Trophoblast cell (in vitro differentiated cells and primary cell): ENCODE results near the gene KCTD17.

Experiments used
- DNase-seq, 2 donors: peaks; one replicate each; pipeline ENCODE4 v3.0.0-alpha.2; 2016
- H2AFZ ChIP-seq: 2 replicates; pipeline ENCODE4 v1.6.1; 2013; ENCODE audit warnings: low read length, moderate library complexity, mild to moderate bottlenecking; ENCODE audit not compliant: insufficient read depth, poor library complexity
- H2AK5ac ChIP-seq: 2 replicates; pipeline ENCODE4 v1.6.1; 2013; ENCODE audit warnings: mild to moderate bottlenecking, low read length
- H2BK120ac ChIP-seq: 2 replicates; pipeline ENCODE4 v1.6.1; 2013; ENCODE audit warnings: low read length, mild to moderate bottlenecking, moderate library complexity; ENCODE audit not compliant: insufficient read depth, poor library complexity
- H2BK12ac ChIP-seq: 2 replicates; pipeline ENCODE4 v1.6.1; 2013; ENCODE audit warnings: mild to moderate bottlenecking, low read length, moderate library complexity
- H2BK5ac ChIP-seq: 2 replicates; pipeline ENCODE4 v1.6.1; 2013; ENCODE audit warnings: low read length, low read depth, moderate library complexity, mild to moderate bottlenecking; ENCODE audit not compliant: poor library complexity
- H3K14ac ChIP-seq: 2 replicates; pipeline ENCODE4 v1.6.1; 2013; ENCODE audit warnings: mild to moderate bottlenecking, low read length
- H3K18ac ChIP-seq: 2 replicates; pipeline ENCODE4 v1.6.1; 2013; ENCODE audit warnings: mild to moderate bottlenecking, low read length
- H3K23ac ChIP-seq: 2 replicates; pipeline ENCODE4 v1.6.1; 2013; ENCODE audit warnings: low read length
- H3K27ac ChIP-seq: 2 replicates; pipeline ENCODE4 v1.5.1; 2013; ENCODE audit warnings: low read depth, mild to moderate bottlenecking, inconsistent platforms, low read length, moderate library complexity
- H3K27me3 ChIP-seq: 2 replicates; pipeline ENCODE4 v1.6.1; 2013; ENCODE audit warnings: inconsistent platforms, mild to moderate bottlenecking, low read length, moderate library complexity; ENCODE audit not compliant: insufficient read depth
- H3K36me3 ChIP-seq, 2 experiments: 1 replicate in 1 of 2; 2 replicates in 1 of 2; pipeline ENCODE4 v1.6.1; 2013; ENCODE audit warnings: low read length in 2 of 2, mild to moderate bottlenecking in 2 of 2, moderate library complexity in 1 of 2; ENCODE audit not compliant: insufficient read depth in 2 of 2, control insufficient read depth in 1 of 2
- H3K4ac ChIP-seq: 2 replicates; pipeline ENCODE4 v1.6.1; 2013; ENCODE audit warnings: low read depth, mild to moderate bottlenecking, low read length, moderate library complexity
- H3K4me1 ChIP-seq, 2 experiments: 1 replicate in 1 of 2; 2 replicates in 1 of 2; pipeline ENCODE4 v1.6.1; 2013; ENCODE audit warnings: low read length in 2 of 2, mild to moderate bottlenecking in 2 of 2, moderate library complexity in 1 of 2; ENCODE audit not compliant: insufficient read depth in 2 of 2, control insufficient read depth in 1 of 2
- H3K4me2 ChIP-seq: 2 replicates; pipeline ENCODE4 v1.6.1; 2013; ENCODE audit warnings: inconsistent platforms, mild to moderate bottlenecking, low read length, moderate library complexity
- H3K4me3 ChIP-seq: 2 replicates; pipeline ENCODE4 v1.5.1; 2013; ENCODE audit warnings: mild to moderate bottlenecking, low read depth, low read length, inconsistent platforms
- H3K79me1 ChIP-seq: one replicate; pipeline ENCODE4 v1.6.1; 2013; ENCODE audit warnings: low read length
- H3K79me2 ChIP-seq: 2 replicates; pipeline ENCODE4 v1.6.1; 2013; ENCODE audit warnings: low read length, mild to moderate bottlenecking; ENCODE audit not compliant: control insufficient read depth, insufficient read depth, poor library complexity
- H3K9ac ChIP-seq: 2 replicates; pipeline ENCODE4 v1.6.1; 2013; ENCODE audit warnings: mild to moderate bottlenecking, low read length
- H3K9me3 ChIP-seq: 2 replicates; pipeline ENCODE4 v1.6.1; 2013; ENCODE audit warnings: low read depth, mild to moderate bottlenecking, control low read depth, inconsistent platforms, low read length; ENCODE audit not compliant: insufficient read depth
- H4K12ac ChIP-seq: 2 replicates; pipeline ENCODE4 v1.6.1; 2013; ENCODE audit warnings: low read depth, mild to moderate bottlenecking, low read length, moderate library complexity
- H4K8ac ChIP-seq: 2 replicates; pipeline ENCODE4 v1.6.1; 2013; ENCODE audit warnings: low read depth, mild to moderate bottlenecking, low read length, moderate library complexity
- H4K91ac ChIP-seq: one replicate; pipeline ENCODE4 v1.6.1; 2013; ENCODE audit warnings: low read depth, mild to moderate bottlenecking, low read length, moderate library complexity
- WGBS: extraction: QIAGEN DNeasy Blood & Tissue Kit; methylation state at CpG from one replicate; pipeline ENCODE4 v1.1.7; 2013; ENCODE audit warnings: missing lambda C conversion rate; ENCODE audit not compliant: insufficient read length, insufficient coverage; ENCODE audit errors: extremely low coverage; 5-methylcytosine and 5-hydroxymethylcytosine counted together

Gene KCTD17

DNA sequence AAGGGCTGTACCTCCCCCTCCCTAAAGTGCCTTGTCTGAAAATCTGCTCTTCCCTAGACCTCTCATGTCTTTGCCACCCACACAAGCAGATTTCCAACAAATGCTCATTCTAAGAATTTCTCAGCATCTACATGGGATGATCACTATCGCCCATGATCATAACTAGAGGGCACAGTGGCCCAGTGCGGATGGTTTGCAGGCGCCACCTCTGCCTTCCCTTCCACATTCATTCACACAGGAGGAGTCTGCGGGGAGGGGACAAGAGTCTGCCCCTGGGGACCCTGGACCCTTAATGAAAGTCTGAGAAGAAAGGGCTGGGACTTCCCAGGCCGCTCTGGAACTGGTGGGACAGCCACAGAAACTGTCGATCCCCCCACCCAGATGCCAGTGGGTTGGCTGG is 28.9 kb downstream of the KCTD17 start:
- H3K9me3 ChIP-seq = no peaks in the 10 kb centered on the region
- no peaks in the 10 kb centered on the region for H3K79me2 ChIP-seq
- no peak overlapping the region for H3K14ac ChIP-seq
- no peaks in the 10 kb centered on the region for H3K27me3 ChIP-seq
- H3K4me3 ChIP-seq = no peak overlapping the region
- H3K9ac ChIP-seq = no peak overlapping the region
- H3K27ac ChIP-seq = no peak overlapping the region
- DNase-seq = no peak
- WGBS = no CpG with 5 or more reads among the region's 6 CpGs
- no peak overlapping the region for H3K18ac ChIP-seq
- H2AFZ ChIP-seq = no peak overlapping the region
- no peaks in the 10 kb centered on the region for H3K36me3 ChIP-seq
- no peak overlapping the region for H4K8ac ChIP-seq
- H2AK5ac ChIP-seq = no peak overlapping the region
- H3K4me2 ChIP-seq = no peak overlapping the region
- H2BK12ac ChIP-seq = no peak overlapping the region
- H3K4me1 ChIP-seq = peaks cover 8 to 11% of the 10 kb centered on the region in 2 experiments
- H4K12ac ChIP-seq = no peak overlapping the region
- H4K91ac ChIP-seq = no peak overlapping the region
- H3K4ac ChIP-seq = no peak overlapping the region
- H2BK120ac ChIP-seq = no peak overlapping the region
- H3K23ac ChIP-seq = no peak overlapping the region
- H2BK5ac ChIP-seq = no peak overlapping the region
- H3K79me1 ChIP-seq = peaks cover 2% of the 10 kb centered on the region

- no peak overlapping the region for H3K23ac ChIP-seq
- peaks cover 8 to 11% of the 10 kb centered on the region in 2 experiments for H3K4me1 ChIP-seq
- no peak overlapping the region for H3K18ac ChIP-seq
- no peak overlapping the region for H3K4me2 ChIP-seq
- H2BK120ac ChIP-seq = no peak overlapping the region
- no peak overlapping the region for H4K91ac ChIP-seq
- no peak overlapping the region for H2AK5ac ChIP-seq
- H2BK12ac ChIP-seq = no peak overlapping the region
- no peaks in the 10 kb centered on the region for H3K79me2 ChIP-seq
- H3K36me3 ChIP-seq = no peaks in the 10 kb centered on the region
- H3K14ac ChIP-seq = no peak overlapping the region
- H3K27me3 ChIP-seq = no peaks in the 10 kb centered on the region
- H3K4ac ChIP-seq = no peak overlapping the region
- no peak overlapping the region for H4K12ac ChIP-seq
- no peak overlapping the region for H4K8ac ChIP-seq
- H2AFZ ChIP-seq = no peak overlapping the region
- no CpG with 5 or more reads among the region's 12 CpGs for WGBS
- no peak overlapping the region for H3K27ac ChIP-seq
- H3K9ac ChIP-seq = no peak overlapping the region
- H2BK5ac ChIP-seq = no peak overlapping the region
- H3K9me3 ChIP-seq = no peaks in the 10 kb centered on the region
- no peak for DNase-seq
- H3K79me1 ChIP-seq = peaks cover 2% of the 10 kb centered on the region
- no peak overlapping the region for H3K4me3 ChIP-seq
Observed at GRCh38 chr22:37080838-37081237, 29.3 kb downstream of the KCTD17 start.

DNA sequence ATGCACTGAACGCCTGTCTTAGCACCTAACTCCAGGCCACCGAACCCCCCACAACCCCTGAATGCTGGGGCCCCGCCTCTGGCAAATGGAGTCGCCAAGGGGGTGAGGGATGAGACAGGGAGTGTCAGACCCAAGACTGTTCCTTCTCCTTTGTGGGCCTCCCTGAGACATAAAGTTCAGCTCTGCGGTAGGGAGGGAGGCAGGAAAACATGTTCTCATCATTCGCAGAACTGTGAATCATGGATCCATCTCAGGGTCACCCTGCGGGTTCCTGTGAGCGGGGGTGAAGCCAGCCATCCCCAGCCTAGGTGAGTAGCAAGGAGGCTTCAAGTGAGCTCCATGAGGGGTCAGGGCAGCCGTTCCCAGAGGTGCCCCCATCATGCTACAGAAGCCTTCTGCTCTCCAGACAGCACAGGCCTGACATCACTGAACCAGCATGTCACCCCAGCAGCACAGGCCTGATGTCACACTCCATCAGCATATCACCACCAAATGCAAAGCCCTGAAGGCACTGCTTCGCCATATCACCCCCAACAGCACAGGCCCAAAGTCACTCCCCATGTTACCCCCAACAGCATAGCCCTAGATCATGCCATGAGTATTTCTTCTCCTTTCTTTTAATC is 30.8 kb downstream of the KCTD17 start:
- H3K27ac ChIP-seq = no peak overlapping the region
- no peaks in the 10 kb centered on the region for H3K36me3 ChIP-seq
- H2BK12ac ChIP-seq = no peak overlapping the region
- no peaks in the 10 kb centered on the region for H3K79me2 ChIP-seq
- H3K79me1 ChIP-seq = peaks cover 2% of the 10 kb centered on the region
- H3K27me3 ChIP-seq = no peaks in the 10 kb centered on the region
- H3K4me2 ChIP-seq = no peak overlapping the region
- no peak overlapping the region for H2BK5ac ChIP-seq
- H3K4me1 ChIP-seq = peaks cover 8 to 11% of the 10 kb centered on the region in 2 experiments
- no peaks in the 10 kb centered on the region for H3K9me3 ChIP-seq
- no peak overlapping the region for H4K91ac ChIP-seq
- H3K4ac ChIP-seq = no peak overlapping the region
- WGBS = no CpG with 5 or more reads among the region's 10 CpGs
- H3K18ac ChIP-seq = no peak overlapping the region
- H2AFZ ChIP-seq = no peak overlapping the region
- no peak overlapping the region for H2BK120ac ChIP-seq
- H3K14ac ChIP-seq = no peak overlapping the region
- no peak overlapping the region for H3K4me3 ChIP-seq
- no peak overlapping the region for H2AK5ac ChIP-seq
- H4K12ac ChIP-seq = no peak overlapping the region
- DNase-seq = no peak
- H4K8ac ChIP-seq = no peak overlapping the region
- H3K23ac ChIP-seq = no peak overlapping the region
- H3K9ac ChIP-seq = no peak overlapping the region

DNA sequence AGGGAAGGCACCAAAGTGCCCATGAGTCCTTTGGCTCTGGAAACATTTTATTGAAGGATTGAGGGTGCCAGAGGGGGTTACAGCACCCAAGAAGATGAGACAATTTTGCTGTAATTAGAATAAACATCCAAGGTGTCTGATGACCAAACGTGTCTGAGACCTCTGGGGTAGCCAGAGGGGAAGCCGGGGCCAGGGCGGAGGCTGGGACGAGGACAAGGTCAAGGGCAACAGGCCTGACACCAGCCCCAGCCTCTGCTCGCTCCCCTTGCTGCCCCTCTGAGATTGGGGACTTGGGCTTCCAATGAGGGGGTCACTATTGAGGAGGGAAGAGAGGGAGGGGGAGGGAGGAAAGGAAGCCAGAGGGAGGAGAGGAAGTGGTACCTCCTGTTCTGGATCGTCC is 32.4 kb downstream of the KCTD17 start:
- H2BK120ac ChIP-seq = no peak overlapping the region
- H3K4me1 ChIP-seq = peaks cover 8 to 11% of the 10 kb centered on the region in 2 experiments
- H4K91ac ChIP-seq = no peak overlapping the region
- H3K9ac ChIP-seq = no peak overlapping the region
- no peak overlapping the region for H4K12ac ChIP-seq
- WGBS = no CpG with 5 or more reads among the region's 6 CpGs
- H3K4me3 ChIP-seq = no peak overlapping the region
- H2AK5ac ChIP-seq = no peak overlapping the region
- H3K4ac ChIP-seq = no peak overlapping the region
- no peak overlapping the region for H4K8ac ChIP-seq
- no peak for DNase-seq
- H2BK12ac ChIP-seq = no peak overlapping the region
- H3K18ac ChIP-seq = no peak overlapping the region
- H3K23ac ChIP-seq = no peak overlapping the region
- H3K9me3 ChIP-seq = no peaks in the 10 kb centered on the region
- no peaks in the 10 kb centered on the region for H3K79me2 ChIP-seq
- H3K36me3 ChIP-seq = no peaks in the 10 kb centered on the region
- no peak overlapping the region for H3K4me2 ChIP-seq
- H3K27ac ChIP-seq = no peak overlapping the region
- no peak overlapping the region for H2BK5ac ChIP-seq
- no peaks in the 10 kb centered on the region for H3K27me3 ChIP-seq
- H2AFZ ChIP-seq = no peak overlapping the region
- H3K14ac ChIP-seq = no peak overlapping the region
- H3K79me1 ChIP-seq = peaks cover 2% of the 10 kb centered on the region
